GM18909 (cell line): ENCODE data around the gene NPEPL1.

ENCODE experiments used
- ATAC-seq: cut with Tn5 transposase; IDR thresholded peaks from one replicate; pipeline ENCODE4 v1.9.1; 2021; ENCODE audit warnings: mild to moderate bottlenecking; ENCODE audit not compliant: unreplicated experiment, poor library complexity

NPEPL1 gene

DNA sequence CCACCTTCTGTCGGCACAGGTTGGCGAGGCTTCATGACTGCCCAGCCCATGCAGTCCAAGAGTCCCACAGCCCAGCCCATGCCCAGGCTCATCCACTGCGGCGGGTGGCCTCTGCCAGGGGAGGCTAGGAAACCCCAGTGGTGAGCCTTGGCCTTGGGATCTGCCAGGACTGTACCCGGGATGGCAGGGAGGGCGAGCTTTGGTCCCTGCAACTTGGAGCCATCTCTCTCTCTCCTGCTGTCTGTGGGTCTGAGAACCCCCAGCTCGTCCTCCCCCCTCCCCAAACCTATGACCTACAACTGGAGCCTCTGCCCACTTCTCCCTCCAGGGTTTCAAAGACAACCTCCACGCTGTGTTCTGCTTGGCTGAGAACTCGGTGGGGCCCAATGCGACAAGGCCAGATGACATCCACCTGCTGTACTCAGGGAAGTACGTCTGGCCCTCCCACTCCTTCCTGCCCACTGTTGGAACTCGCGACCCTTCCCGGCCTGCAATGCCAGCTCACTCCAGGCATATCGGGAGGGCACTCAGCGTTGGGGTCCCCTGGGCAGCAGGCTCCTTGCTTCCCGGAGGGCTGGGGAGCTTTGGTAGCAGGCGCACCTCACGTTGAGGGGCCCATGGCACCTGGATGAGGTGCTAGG lies 19.7 kb downstream of the NPEPL1 start:
- ATAC-seq, result no peak

DNA sequence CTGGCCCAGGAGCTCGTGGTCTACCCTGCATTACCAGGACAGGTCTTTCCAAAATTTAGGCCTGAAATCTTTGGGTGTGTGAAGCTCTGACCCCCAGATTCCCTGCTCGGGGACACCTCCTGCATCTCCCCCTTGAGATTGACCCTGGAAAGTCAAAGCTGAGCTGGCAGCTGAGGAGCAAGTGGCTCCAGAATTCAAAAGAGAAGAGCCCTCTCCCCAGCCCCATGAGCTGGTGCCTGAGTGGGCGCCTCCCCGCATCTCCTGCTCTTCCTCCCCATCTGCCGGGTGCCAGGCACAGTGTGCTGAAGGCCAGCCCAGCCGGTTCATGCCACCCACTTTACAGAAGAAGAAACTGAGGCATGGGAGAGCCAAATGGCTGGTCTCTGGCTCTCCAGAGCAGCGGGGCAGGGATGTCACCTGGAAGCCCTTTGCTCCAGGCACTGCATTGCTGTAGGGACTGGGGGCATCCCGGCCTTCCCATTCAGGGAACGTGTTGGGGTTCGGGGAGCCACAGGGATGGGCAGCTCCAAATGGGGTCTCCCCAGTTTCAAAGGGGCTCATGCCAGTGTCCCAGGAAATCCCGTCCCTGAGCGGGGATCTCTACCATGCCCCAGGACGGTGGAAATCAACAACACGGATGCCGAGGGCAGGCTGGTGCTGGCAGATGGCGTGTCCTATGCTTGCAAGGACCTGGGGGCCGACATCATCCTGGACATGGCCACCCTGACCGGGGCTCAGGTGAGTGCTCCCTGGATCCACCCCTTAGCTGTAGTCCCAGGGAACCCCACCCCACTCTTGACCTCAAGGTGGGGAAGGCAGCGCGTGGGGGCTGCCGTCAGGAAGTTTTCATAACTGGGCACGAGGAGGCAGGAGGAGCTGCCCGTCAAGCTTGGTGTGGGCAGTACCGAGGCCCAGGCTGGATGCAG lies 20.5 kb downstream of the NPEPL1 start:
- no peak for ATAC-seq

DNA sequence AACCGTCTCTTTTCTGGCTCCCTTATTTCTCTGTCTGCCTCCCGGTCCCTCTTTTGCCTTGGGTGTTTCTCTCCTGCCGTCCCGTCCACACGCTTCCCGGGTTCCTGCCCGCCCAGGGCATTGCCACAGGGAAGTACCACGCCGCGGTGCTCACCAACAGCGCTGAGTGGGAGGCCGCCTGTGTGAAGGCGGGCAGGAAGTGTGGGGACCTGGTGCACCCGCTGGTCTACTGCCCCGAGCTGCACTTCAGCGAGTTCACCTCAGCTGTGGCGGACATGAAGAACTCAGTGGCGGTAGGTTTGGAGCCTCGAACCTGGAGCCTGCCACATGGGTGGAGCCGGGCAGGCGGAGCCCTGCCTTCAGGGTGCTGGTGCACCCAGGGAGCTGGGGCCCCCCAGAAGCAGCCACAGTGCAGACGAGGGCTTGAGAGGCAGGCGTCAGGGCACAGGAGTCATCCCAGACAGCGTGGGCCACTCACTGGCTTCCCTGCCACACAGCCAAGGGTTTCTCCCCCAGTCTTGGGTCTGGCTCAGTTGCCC lies 21.3 kb downstream of the NPEPL1 start:
- no peak for ATAC-seq

DNA sequence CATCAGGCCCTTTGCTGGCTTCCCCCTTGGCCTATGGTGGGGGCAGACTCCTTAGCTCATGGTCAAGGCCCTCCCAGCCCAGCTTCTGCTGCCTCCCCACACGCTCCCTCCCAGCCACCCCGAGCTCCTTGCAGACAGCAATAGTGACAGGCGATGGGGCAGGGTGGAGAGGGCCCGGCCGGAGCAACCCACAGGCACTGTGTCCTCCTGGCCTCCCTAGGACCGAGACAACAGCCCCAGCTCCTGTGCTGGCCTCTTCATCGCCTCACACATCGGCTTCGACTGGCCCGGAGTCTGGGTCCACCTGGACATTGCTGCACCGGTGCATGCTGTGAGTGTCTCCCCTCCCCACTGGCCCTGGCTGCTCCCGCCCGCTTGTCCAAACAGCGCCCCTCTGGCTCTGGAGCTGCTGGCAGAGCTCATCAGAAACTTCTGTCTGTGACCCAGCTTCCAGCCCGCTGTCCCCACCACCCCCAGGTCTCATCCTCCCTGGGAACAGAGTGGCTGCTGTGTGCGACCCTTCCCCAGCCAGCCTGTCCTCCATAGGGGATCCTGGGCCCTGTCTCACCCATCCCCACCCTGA lies 21.8 kb downstream of the NPEPL1 start:
- no peak for ATAC-seq

DNA sequence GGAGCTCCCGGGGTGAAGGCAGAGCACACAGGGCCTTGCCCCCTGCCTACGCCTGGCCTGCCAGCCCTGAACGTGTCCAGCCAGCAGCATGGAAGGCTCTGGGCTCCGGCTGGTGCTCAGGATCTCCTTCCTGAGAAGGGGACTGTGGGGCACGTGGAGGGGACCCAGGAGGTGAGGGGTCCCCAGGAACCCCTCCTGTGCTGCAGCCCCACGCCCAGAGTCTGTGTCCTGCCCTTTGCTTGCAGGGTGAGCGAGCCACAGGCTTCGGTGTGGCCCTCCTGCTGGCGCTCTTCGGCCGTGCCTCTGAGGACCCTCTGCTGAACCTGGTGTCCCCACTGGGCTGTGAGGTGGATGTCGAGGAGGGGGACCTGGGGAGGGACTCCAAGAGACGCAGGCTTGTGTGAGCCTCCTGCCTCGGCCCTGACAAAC lies 22.3 kb downstream of the NPEPL1 start:
- no peak for ATAC-seq

DNA sequence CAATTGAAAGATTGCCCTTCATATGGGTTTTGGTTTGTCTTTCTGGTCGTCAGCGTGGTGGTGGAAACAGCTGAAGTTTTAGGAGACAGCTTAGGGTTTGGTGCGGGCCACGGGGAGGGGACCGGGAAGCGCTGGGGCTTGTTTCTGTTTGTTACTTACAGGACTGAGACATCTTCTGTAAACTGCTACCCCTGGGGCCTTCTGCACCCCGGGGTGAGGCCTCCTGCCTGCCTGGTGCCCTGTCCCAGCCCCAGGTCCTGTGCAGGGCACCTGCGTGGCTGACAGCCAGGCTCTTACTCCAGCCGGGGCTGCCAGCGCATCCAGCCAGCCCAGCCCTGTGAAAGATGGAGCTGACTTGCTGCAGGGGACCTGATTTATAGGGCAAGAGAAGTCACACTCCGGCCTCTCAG lies 22.8 kb downstream of the NPEPL1 start:
- no peak for ATAC-seq

DNA sequence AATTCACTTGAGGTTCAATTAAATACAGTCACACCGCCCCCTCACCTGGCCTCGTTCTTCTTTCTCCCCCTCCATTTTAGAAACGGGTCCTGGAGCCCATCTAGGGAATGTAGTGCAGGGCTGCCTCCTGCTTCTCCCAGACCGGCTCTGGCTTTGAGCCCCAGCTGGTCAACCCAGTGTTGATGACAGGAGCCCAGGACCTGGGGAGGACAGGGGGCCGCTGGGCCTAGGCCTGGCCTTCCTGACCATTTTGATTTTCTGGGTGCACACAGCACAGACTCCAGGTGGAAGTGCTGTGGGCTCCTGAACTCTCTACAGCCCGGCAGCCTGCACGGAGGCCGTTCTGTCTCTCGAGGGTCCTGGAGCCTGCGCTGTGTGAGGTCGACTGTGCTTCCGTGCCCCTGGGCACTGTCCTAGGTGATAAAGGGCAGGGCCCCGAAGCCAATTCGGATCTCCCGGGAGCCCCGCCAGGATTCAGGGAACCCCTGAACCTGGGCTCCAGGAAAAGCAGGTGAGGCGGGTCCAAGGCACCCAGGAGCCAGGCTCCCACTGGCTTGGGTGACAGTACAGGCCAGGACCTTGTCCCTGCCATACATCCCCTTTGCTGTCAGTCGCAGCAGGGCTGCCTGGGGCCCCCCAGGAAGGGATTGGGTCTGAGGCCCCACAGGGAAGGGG lies 23.3 kb downstream of the NPEPL1 start:
- ATAC-seq, result no peak

DNA sequence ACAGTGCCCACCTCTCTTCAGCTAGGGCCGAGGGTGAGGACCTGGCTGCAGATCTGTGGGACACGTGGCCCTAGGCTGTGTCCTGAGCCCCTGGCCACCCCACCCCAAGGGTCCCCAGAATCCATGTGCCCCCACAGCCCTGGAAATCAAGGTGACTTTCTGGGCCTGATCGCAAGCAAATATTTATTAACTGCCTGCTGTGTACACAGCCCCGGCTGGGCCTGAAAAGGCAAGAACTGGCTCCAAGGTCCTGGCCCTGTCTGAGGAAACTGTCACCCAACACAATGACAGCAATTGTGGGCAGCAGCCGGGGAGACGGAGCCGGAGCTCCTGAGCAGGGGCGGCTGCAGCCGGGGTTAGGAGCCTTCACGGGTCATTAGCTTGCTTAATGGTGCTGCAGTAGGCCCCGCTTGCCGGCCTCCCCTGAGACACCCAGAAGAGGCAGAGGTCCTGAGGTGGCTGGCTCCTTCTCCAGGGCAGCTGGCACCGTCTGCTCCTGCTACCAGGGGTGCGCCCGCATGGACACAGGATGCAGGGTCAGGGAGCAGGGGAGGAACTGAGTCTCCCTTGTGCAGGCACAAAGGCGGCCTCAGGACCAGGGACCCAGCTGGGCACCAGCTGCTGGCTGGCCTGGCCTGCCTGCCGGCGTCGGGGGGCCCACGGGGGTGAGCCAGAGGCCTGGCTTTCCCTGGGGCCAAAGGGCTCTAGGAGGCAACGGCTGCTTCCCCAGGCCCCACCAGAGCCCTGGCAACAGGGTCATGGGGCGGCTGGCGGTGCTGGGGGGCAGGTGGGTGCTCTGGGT lies 24.1 kb downstream of the NPEPL1 start:
- ATAC-seq, result no peak

DNA sequence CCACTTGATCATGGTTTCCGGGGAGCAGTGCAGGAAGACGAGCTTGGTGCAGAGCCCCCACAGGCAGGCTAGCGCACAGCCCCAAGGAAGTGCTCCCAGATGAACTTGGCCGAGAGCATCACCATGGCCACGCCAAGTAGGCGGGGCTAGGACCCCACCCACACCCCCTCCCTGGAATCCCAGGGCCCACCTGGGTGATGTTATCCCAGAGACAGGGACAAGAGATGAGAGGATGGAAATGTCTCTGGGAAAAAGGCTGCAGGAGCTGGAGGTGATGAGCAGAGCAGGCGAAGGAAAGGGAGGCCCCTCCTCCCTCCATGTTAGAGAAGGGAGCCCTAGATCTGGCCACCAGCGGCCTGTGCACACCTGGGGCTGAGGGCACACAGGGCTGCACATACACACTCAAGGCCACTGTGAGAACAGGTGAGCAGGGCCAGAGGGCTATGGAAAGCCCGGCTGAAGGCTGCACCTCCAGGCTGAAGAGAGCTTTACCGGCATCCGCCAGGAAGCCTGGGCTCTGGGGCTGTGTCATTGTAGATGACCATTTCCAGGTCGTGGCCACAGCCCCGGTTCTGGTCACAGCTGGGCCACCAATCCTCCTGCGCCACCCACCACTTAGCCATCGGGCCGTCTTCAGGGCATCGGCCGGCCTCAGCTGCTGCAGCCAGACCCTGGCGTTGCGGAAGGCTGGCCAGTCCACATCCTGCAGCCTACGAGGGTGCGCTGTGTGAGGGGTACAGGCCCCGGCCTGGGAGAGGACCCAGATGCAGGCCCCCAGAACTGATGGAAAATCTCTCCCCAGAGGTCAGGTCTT lies 24.9 kb downstream of the NPEPL1 start:
- no peak for ATAC-seq

DNA sequence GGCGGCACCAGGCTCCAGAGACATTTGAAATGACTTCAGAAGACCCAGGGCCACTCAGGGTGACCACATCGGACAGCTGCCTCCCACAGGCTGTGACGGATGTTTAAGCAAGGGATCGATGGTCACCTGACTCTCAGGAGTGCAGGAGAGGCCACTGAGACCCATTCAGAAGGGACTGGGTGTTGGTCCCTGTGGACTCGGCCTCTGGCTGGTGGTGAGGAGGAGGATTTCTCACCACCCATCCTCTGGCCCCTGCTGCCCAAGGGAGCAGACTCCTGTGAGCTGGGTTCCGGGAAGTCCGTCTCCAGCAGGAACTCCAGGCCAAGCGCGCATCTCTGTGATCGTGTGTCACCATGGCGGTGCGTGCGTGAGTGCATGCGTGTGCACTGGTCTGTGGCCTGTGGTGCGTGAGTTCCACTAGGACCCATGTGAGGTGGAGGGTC lies 25.5 kb downstream of the NPEPL1 start:
- no peak for ATAC-seq

DNA sequence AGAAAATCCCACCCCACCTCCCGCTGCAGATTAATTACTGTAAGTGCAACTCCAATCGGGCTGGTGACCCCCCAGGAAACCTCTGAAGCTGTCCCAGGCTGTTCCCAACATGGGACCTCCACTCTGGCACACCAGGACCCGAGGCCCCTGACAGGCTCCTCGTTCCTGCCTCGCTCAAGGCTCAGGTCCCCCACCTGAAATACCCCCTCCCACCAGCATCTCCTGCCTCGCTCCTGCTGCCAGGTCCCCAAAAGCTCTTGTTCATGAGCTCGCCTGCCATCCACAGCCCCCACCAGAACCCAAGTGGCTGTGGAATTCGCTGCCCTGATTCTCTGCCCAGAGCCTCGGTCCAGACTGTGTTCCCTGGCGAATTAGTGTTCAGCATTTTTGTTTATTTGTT lies 26.1 kb downstream of the NPEPL1 start:
- ATAC-seq, result no peak

DNA sequence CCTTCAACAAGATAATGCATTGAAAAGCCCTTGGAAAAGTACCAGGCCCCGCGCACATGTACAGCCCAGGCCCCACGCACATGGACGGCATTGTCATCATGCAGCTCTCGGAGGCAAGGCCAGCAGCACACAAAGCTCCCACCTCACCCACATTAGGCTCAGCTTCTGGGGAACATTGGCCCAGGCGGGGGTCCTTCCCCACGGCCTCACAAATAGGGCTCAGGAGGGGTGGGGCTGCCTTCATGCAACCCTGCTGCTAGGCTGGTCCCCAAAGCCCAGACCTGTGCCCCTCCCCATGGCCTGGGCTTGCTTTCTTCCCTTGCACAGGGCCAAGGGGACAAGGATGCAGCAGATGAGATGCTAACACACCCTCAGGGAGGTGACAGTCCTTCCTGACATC lies 26.7 kb downstream of the NPEPL1 start:
- ATAC-seq, result no peak

DNA sequence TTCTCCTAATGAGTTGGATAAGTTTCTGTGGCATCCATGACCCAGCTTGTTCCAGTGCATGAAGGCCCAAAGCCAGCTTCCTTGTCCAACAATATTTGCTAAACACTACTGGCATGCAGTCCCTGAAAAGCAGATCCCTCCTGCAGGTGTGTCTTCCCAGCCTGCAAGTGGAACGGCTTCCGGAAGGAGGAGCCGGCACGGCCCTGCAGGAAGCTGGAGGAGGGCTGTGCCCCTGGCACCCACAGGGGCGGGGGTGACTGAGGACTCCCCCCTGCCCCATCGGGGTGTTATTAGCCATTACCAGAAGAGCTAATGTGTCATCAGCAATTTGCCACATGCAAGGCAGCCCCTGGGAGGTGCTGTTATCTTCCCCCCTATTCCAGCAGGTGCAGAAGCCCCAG lies 27.4 kb downstream of the NPEPL1 start:
- no peak for ATAC-seq

DNA sequence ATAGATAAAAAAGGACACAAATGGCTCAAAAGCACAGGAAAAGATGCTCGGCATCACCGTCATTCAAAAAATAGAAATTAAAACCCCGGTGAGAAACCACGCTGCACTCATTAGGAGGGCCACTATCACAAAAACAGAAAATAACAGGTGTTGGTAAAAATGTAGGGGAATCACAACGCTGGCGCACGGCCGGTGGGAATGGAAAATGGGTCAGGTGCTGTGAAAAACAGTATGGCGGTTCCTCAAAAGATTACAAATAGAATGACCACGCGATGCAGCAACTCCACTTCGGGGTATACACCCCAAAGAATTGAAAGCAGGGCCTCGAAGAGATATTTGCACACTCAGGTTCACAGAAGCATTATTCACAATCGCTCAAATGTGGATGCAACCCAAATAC lies 28.3 kb downstream of the NPEPL1 start:
- ATAC-seq, result no peak

DNA sequence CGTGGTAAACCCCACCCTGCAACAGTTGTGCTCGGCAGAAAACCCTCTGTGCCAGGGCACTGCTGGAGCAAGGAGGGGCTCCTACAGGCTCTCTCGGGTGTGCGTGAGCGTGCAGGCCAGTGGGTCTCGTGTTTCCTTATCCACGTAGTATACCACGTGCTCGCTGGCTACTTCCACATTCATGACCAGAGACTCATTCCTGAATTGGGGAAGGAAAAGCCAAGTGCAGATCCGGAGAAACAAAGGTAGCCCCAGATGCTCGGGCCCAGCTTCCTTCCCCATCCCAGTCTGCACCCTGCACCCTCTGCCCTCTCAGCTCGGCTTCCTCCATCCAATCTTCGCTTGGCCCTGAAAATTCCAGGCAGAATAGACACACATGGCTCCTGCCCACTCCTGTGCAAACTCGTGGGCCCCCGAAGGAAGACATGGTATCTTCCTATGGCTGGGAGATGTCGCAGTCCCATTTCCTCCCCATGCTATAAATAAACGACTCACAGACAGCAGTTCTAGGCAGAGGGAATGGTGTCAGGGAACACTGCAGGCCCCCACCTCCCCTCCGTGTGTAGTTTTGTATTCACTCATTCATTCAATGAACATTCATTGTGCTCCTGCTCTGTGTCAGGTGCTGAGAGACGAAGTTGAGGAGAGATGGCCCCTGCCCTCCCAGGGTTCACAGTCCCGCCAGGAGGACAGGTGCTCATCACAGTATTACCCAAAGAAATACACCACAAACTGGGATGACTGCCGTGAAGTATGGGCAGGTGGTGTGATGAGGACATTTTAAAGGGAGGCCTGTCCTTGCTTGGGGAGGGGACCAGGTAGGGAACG lies 29.6 kb downstream of the NPEPL1 start:
- no peak for ATAC-seq

DNA sequence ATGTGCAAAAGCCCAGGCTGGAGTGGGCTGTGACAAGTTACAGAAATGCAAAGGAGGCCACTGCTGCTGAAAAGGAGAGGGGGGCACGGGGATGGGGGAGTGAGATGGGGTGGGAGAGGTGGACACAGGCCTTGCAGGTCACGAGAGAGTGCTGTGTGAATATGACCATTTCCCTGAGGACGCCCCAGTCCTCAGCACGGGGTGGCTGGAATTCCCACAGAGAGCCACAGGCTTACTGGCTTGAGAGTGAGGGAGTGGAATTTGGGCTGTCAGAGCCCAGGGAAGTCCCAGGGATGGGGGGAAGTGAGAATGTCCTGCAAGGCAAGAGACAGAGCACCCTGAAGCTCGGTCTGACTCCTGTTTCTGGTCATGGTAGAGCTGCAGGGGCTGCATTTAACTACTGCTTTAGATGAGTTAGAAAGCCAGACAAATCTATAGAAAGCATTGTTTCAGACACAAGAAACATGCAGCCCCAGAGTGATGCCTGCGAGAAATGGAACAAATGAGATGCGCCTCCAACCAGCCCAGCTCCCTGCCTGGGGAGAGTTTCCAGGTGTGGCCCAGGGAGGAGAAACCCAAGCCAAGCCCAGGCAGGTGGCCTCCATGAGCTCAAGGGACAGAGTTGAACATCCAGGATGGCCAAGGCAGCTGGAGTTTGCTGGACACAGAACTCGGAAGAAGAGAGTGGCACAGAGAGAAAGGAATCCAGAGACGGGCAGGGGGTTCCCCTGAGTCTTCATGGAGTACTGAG lies 30.5 kb downstream of the NPEPL1 start:
- ATAC-seq, result no peak

DNA sequence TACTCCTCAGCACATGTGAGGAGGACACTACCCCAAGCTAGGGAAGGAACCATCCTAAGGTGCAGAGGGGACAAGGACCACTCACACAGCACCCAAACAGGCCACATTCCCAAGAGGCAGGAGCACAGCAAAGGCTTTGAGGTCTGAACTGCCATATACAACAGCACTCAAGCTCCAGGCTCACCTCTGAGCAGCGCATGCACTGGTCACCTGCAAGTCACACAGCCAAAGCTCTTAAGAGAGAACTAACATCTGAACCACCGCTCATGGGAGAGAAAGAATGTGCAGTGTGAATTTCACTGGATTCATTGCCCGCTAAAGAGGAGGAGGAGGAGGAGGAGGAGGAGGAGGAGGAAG lies 31.0 kb downstream of the NPEPL1 start:
- ATAC-seq, result no peak
